ENCODE results near the gene STK33.
"Not testable (repeated sequence)": the region's sequence is repeated elsewhere in the genome, so short reads cannot be mapped to it uniquely, and the experiment has no call there.

Gene STK33

GRCh38 chr11:8545698-8546366, 48.2 kb downstream of the STK33 start:
- DNase-seq: no peak

- DNase-seq: no peak
These were observed 49.2 kb downstream of the STK33 start for GRCh38 chr11:8544807-8545206.

GRCh38 chr11:8543278-8543677, 50.8 kb downstream of the STK33 start:
- DNase-seq: no peak

GRCh38 chr11:8541448-8541847, 52.6 kb downstream of the STK33 start:
- no peak for DNase-seq

- no peak for DNase-seq
These were observed 60.7 kb downstream of the STK33 start for GRCh38 chr11:8533332-8533731.

GRCh38 chr11:8532475-8532874, 61.6 kb downstream of the STK33 start:
- DNase-seq: no peak

- DNase-seq: no peak
These were observed 62.0 kb downstream of the STK33 start for GRCh38 chr11:8531982-8532381.

GRCh38 chr11:8531312-8531711, 62.7 kb downstream of the STK33 start:
- no peak for DNase-seq

- DNase-seq: no peak
These were observed 66.1 kb downstream of the STK33 start for GRCh38 chr11:8527939-8528338.

- no peak for DNase-seq
These were observed 70.6 kb downstream of the STK33 start for GRCh38 chr11:8523396-8523795.

GRCh38 chr11:8512547-8512946, 81.5 kb downstream of the STK33 start:
- no peak for DNase-seq

GRCh38 chr11:8503910-8504364, 90.1 kb downstream of the STK33 start:
- no peak for DNase-seq

- DNase-seq: no peak
These were observed 92.2 kb downstream of the STK33 start for GRCh38 chr11:8501836-8502235.

- DNase-seq: no peak
These were observed 105.6 kb downstream of the STK33 start for GRCh38 chr11:8488395-8488794.

- no peak for DNase-seq
These were observed 106.8 kb downstream of the STK33 start for GRCh38 chr11:8487261-8487660.

GRCh38 chr11:8484251-8484650, 109.8 kb downstream of the STK33 start:
- DNase-seq: no peak

GRCh38 chr11:8480858-8481257, 113.2 kb downstream of the STK33 start:
- no peak for DNase-seq

- no peak for DNase-seq
These were observed 116.3 kb downstream of the STK33 start for GRCh38 chr11:8477680-8478079.

- no peak for DNase-seq
These were observed 116.9 kb downstream of the STK33 start for GRCh38 chr11:8477151-8477550.

GRCh38 chr11:8467806-8468205, 126.2 kb downstream of the STK33 start:
- DNase-seq: not testable (repeated sequence)

- not testable (repeated sequence) for DNase-seq
These were observed 126.7 kb downstream of the STK33 start for GRCh38 chr11:8467356-8467755.

GRCh38 chr11:8466884-8467283, 127.1 kb downstream of the STK33 start:
- not testable (repeated sequence) for DNase-seq

- no peak for DNase-seq
These were observed 134.2 kb downstream of the STK33 start for GRCh38 chr11:8459711-8460399.
